ENCODE results near the gene GTPBP6.

DNA sequence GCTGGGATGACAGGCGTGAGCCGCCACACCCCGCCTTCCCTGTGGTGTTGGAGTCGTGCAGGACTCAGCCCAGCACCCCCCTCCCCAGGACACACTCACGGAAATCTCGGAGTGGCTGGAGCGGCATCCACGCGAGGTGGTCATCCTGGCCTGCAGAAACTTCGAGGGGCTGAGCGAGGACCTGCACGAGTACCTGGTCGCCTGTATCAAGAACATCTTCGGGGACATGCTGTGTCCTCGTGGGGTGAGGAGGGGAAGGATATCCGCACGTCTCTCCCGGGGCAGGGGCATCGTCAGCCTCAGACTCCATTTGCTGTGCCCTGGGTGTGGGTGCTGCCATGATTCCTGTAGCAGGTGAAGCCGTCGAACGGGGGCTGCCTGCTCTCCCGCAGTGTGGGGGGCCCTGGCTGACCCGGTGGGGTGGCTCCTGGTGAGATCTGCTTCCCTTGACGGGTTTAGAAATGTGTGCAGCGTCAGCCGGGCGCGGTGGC is 27.1 kb downstream of the GTPBP6 start:
- TF ChIP-seq POLR2A (IDR thresholded peaks at IDR 0.05): no peak
- TF ChIP-seq EP300 (IDR thresholded peaks at IDR 0.05): no peak
